ENCODE results near the gene RNF115.
"Not testable (repeated sequence)": the region's sequence is repeated elsewhere in the genome, so short reads cannot be mapped to it uniquely, and the experiment has no call there.

GRCh38 chr1:145791860-145792259 is 32.0 kb downstream of the RNF115 start:
- not testable (repeated sequence) for TF ChIP-seq SP2 (IDR thresholded peaks at IDR 0.05; ENCODE audit: low read length); CTCF (IDR thresholded peaks at IDR 0.05; ENCODE audit: control extremely low read depth in 1 of 3, insufficient read depth in 1 of 3, low read depth in 1 of 3, low read length in 3 of 3); POLR2A (IDR thresholded peaks at IDR 0.05; ENCODE audit: control extremely low read depth in 1 of 2, low read depth in 2 of 2, low read length in 2 of 2); CREB1 (IDR thresholded peaks at IDR 0.05); ZNF274 (IDR thresholded peaks at IDR 0.05; ENCODE audit: borderline replicate concordance, extremely low read depth, low read length); EZH2 (IDR thresholded peaks at IDR 0.05; ENCODE audit: low read depth, low read length, severe bottlenecking); BCL11A (IDR thresholded peaks at IDR 0.05; ENCODE audit: low read depth in 2 of 2, low read length in 2 of 2); SUZ12 (IDR thresholded peaks at IDR 0.05; ENCODE audit: low read length); GTF2F1 (IDR thresholded peaks at IDR 0.05; ENCODE audit: borderline replicate concordance, low read depth, low read length); SIN3A (conservative IDR thresholded peaks at IDR 0.05 in 1 of 2, IDR thresholded peaks at IDR 0.05 in 1 of 2; ENCODE audit: low read depth in 1 of 2, low read length in 2 of 2); CHD1 (IDR thresholded peaks at IDR 0.05; ENCODE audit: low read depth, low read length); JUND (IDR thresholded peaks at IDR 0.05; ENCODE audit: low read length); FOSL1 (IDR thresholded peaks at IDR 0.05; ENCODE audit: insufficient read depth, low read depth, low read length)

Data from H1 (cell line).